Measurements from ENCODE around the gene DZIP3. TPM values are rescaled to one million over a fixed set of nuclear protein-coding genes. Genes with fewer than 3 reads are reported as not detected.
A peak's percentile ranks its signal among the peaks of the same experiment; 100 is the strongest.

The DZIP3 gene, protein sequence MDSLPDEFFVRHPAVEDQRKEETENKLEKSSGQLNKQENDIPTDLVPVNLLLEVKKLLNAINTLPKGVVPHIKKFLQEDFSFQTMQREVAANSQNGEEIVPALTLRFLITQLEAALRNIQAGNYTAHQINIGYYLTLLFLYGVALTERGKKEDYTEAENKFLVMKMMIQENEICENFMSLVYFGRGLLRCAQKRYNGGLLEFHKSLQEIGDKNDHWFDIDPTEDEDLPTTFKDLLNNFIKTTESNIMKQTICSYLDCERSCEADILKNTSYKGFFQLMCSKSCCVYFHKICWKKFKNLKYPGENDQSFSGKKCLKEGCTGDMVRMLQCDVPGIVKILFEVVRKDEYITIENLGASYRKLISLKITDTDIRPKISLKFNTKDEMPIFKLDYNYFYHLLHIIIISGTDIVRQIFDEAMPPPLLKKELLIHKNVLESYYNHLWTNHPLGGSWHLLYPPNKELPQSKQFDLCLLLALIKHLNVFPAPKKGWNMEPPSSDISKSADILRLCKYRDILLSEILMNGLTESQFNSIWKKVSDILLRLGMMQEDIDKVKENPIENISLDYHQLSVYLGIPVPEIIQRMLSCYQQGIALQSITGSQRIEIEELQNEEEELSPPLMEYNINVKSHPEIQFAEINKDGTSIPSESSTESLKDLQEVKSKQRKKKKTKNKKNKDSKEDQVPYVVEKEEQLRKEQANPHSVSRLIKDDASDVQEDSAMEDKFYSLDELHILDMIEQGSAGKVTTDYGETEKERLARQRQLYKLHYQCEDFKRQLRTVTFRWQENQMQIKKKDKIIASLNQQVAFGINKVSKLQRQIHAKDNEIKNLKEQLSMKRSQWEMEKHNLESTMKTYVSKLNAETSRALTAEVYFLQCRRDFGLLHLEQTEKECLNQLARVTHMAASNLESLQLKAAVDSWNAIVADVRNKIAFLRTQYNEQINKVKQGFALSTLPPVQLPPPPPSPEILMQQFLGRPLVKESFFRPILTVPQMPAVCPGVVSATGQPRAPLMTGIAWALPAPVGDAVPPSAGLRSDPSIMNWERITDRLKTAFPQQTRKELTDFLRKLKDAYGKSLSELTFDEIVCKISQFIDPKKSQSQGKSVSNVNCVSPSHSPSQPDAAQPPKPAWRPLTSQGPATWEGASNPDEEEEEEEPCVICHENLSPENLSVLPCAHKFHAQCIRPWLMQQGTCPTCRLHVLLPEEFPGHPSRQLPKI
- polyA plus RNA-seq (2013, experiment 1 of 2), result 23.1 TPM
- 26.5 TPM for polyA plus RNA-seq (2013, experiment 2 of 2)

DNA sequence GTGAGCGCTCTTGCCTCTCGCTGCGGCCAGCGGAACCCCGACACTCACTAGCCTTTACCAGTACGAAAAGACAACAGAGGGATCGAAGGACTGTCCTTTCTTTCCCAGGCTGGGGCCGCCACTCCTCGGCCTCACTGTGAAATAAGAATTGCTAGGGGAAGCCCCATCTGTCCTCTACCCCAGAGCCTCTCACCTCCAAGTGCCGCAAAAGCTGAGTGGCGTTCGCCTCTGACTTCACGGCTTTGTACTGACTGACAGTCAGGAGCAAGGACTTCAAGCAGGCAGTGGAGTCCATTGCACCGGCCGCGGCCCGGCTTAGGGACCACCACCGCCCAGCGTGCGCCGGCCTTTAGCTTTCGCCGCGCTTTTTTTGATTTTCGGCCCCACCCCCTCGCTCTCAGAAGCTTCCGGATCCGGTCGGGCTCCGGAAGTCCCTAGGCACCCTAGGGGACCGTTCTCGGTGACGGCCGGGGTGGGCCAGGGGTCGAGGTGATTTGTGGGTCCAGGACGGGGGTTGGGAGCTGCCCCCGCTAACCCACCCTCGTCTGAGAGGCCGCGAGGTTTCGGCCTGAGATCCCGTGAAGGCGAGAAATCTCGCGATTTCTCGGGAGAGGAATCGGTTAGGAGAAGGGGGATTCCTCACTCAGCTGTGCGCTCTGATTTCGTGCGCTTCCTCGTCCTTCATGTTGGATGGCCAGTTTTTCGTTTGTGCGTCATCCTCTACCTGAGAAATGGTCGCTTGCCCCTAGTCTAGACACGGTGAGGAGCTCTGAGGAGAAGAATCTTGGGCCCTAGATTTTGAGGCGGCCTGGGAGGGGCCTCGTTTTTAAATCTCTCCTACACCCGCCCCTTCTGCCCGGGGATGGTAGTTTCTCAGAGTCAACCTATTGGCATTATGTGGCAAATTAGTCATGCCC is at the start of gene DZIP3, which contains the start of gene CIP2A:
Gene DZIP3, plus strand, starts transcription at position 642 of the 917 bp plus-strand sequence. CDS start 15,685 bp downstream, outside the sequence.
Gene CIP2A, minus strand, starts transcription at position 358 of the 917 bp plus-strand sequence. Its CDS starts 63 bp downstream, at position 295.
- Histone ChIP-seq H3K27ac (ENCODE audit: low read depth, low read length, severe bottlenecking) (peak within 1 kb of the TSS; percentile 98), H3K36me3 (ENCODE audit: control insufficient read depth, insufficient read depth, low read length) (peaks cover 9% of the 10 kb centered on the region), H3K4me3 (ENCODE audit: extremely low read depth, insufficient read depth, low read length, poor library complexity, severe bottlenecking) (peak within 1 kb of the TSS; percentile 79), H3K4me1 (ENCODE audit: control insufficient read depth, insufficient read depth, low read length, poor library complexity, severe bottlenecking) (peaks cover 14% of the 10 kb centered on the region), H3K9me3 (ENCODE audit: control insufficient read depth, low read length) (no peaks in the 10 kb centered on the region)
- 0% methylated on average over 36 to 48 of the region's 59 CpGs for WGBS, 2 experiments (ENCODE audit: insufficient coverage in 2 of 2)

DNA sequence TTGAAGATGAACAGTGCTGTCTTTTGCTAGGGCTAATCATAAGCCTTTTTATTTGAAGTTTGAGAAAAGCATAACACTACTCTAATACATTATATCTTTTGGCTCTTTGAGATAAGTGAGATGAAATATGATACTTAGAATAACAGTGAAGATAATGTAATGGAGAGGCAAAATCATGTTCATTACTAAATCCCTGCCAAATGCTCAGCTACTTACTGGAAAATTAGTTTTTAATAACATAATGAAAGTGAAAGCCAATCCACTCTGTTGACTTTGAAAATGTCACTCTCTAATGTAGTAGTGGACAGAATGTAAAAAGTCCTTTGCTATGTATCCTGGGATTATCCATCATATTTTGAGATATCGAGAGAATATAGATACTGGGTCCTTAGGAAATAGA is 43.3 kb upstream of the DZIP3 start:
- 100% methylated on average over 1 of the region's 1 CpG for WGBS, 2 experiments (ENCODE audit: insufficient coverage in 2 of 2)
- no peaks in the 10 kb centered on the region for H3K9me3 ChIP-seq (ENCODE audit: control insufficient read depth, low read length)
- no peaks in the 10 kb centered on the region for H3K4me1 ChIP-seq (ENCODE audit: control insufficient read depth, insufficient read depth, low read length, poor library complexity, severe bottlenecking)
- H3K27ac ChIP-seq (ENCODE audit: low read depth, low read length, severe bottlenecking), result no peak overlapping the region
- no peak overlapping the region for H3K4me3 ChIP-seq (ENCODE audit: extremely low read depth, insufficient read depth, low read length, poor library complexity, severe bottlenecking)
- H3K36me3 ChIP-seq (ENCODE audit: control insufficient read depth, insufficient read depth, low read length), result peaks cover 31% of the 10 kb centered on the region

DNA sequence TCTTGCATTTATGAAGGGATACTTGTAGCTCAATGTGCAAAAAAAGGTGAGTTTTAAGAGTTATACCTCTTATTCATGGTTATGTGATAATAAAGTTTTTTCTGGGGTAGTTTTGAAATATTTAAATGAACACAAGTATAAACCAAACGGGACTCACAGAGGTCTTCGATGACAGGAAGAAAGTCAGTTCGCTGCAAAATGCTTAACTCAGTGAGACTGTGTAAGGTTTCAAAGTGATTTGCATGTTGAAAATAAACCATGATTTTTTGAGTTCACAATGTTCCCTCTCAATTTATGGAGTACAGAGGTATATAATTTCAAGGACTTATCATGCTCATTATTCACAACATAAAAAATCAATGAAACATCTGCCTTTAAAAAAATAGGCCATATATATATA is 42.8 kb upstream of the DZIP3 start:
- H3K36me3 ChIP-seq (ENCODE audit: control insufficient read depth, insufficient read depth, low read length), result peaks cover 31% of the 10 kb centered on the region
- H3K4me3 ChIP-seq (ENCODE audit: extremely low read depth, insufficient read depth, low read length, poor library complexity, severe bottlenecking), result no peak overlapping the region
- 83 to 100% methylated on average over 1 to 3 of the region's 3 CpGs for WGBS, 2 experiments (ENCODE audit: insufficient coverage in 2 of 2)
- H3K4me1 ChIP-seq (ENCODE audit: control insufficient read depth, insufficient read depth, low read length, poor library complexity, severe bottlenecking), result no peaks in the 10 kb centered on the region
- H3K9me3 ChIP-seq (ENCODE audit: control insufficient read depth, low read length), result no peaks in the 10 kb centered on the region
- no peak overlapping the region for H3K27ac ChIP-seq (ENCODE audit: low read depth, low read length, severe bottlenecking)

DNA sequence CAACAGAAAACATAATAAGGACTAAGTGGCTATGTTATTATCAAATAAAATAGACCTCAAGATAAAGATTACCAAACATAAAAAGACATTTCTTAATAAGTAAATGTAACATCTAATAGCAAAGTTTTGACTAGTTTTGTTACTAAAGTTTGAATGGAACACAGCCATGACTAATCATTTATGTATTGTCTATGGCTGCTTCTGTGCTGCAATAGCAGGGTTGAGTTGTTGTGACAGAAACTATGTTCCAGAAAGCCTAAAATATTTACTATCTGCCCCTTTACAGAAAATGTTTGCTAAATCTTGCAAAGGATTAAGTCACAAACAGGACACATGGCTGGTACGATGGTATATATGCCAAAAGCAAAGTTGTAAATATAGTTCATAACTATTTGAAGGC is 41.2 kb upstream of the DZIP3 start:
- H3K27ac ChIP-seq (ENCODE audit: low read depth, low read length, severe bottlenecking), result no peak overlapping the region
- WGBS, 2 experiments (ENCODE audit: insufficient coverage in 2 of 2), result 83 to 100% methylated on average over 1 of the region's 1 CpG
- no peaks in the 10 kb centered on the region for H3K4me1 ChIP-seq (ENCODE audit: control insufficient read depth, insufficient read depth, low read length, poor library complexity, severe bottlenecking)
- H3K36me3 ChIP-seq (ENCODE audit: control insufficient read depth, insufficient read depth, low read length), result peaks cover 26% of the 10 kb centered on the region
- no peak overlapping the region for H3K4me3 ChIP-seq (ENCODE audit: extremely low read depth, insufficient read depth, low read length, poor library complexity, severe bottlenecking)
- no peaks in the 10 kb centered on the region for H3K9me3 ChIP-seq (ENCODE audit: control insufficient read depth, low read length)

DNA sequence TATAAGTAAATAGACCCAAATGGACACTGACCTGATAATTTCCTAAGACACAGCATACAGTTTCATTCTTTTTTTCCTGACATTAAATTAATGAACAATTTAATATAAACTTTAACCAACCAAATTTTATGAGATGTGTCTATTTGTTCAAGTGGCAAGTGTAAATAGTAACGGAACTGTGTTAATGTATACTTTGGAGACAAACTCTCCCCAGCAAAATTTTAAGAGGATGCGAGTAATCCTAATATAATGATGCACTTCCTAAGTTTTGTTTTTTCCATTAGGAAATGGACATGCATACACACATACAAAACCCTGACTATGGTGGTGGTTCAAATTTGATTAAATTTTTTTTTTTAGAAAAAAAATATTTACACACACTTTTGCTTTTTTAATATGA is 40.6 kb upstream of the DZIP3 start:
- Histone ChIP-seq H3K36me3 (ENCODE audit: control insufficient read depth, insufficient read depth, low read length) (peaks cover 20% of the 10 kb centered on the region), H3K9me3 (ENCODE audit: control insufficient read depth, low read length) (no peaks in the 10 kb centered on the region), H3K27ac (ENCODE audit: low read depth, low read length, severe bottlenecking) (no peak overlapping the region), H3K4me3 (ENCODE audit: extremely low read depth, insufficient read depth, low read length, poor library complexity, severe bottlenecking) (no peak overlapping the region), H3K4me1 (ENCODE audit: control insufficient read depth, insufficient read depth, low read length, poor library complexity, severe bottlenecking) (no peaks in the 10 kb centered on the region)
- no CpG with 5 or more reads among the region's 2 CpGs for WGBS, 2 experiments (ENCODE audit: insufficient coverage in 2 of 2)

DNA sequence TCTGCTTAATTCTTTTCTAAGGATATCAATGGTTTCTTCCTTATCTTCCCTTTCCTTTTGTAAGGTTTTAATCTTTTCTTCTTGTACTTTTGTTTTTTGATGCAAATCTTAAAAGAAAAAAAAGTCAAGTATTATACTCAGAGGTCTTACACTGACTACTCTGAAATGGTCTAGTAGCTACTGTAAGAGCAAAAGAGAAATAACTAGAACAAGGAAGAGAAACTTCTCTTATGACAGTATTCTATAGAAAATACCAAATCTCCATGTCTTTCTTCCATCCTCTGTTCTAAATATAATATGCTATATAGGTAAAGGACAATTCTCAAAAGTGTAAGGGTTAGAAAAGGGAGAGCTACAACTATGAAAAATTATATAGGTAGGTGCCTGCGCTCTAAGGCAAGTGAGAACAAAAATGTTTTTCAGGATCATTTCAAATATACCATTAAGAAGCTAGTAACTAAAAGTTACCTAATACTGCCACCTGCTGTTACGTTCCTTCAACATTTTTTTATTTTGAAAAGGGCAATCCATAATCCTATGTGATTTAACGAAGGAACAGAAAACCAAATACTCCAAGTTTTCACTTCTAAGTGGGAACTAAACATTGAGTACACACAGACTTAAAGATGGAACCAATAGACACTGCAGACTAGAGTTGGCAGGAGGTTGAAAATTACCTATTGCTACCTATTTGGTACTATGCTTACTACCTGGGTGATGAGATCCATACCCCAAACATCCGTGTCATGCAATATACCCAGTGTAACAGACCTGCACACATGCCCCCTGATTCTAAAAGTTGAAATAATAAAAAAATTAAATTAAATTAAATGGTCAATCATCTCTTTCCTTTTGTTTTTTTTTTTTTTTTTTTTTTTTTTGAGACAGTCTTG is 37.0 kb upstream of the DZIP3 start:
- Histone ChIP-seq H3K4me1 (ENCODE audit: control insufficient read depth, insufficient read depth, low read length, poor library complexity, severe bottlenecking) (no peaks in the 10 kb centered on the region), H3K4me3 (ENCODE audit: extremely low read depth, insufficient read depth, low read length, poor library complexity, severe bottlenecking) (no peak overlapping the region), H3K9me3 (ENCODE audit: control insufficient read depth, low read length) (no peaks in the 10 kb centered on the region), H3K27ac (ENCODE audit: low read depth, low read length, severe bottlenecking) (no peak overlapping the region), H3K36me3 (ENCODE audit: control insufficient read depth, insufficient read depth, low read length) (peaks cover 28% of the 10 kb centered on the region)
- WGBS, 2 experiments (ENCODE audit: insufficient coverage in 2 of 2), result 80% methylated on average over 2 of the region's 4 CpGs; no CpG with 5 or more reads in 1 of the 2 experiments

DNA sequence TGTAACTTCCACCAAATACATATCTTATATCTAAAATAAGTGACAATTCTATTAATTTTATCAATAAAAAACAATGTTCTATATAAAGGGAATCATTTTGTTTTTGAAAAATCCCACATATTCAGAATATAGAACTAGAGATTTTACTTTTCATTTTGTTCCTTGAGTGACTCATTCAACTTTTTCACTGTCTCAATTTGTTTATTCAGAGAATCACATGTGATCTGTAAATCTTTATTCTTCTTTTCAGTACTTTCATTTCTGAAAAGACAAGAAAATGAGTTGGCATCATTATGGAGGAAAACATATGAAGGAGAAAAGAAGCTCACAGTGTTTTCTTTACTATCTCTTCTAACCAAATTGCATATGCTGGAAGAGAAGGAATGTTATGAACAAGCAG is 35.3 kb upstream of the DZIP3 start:
- Histone ChIP-seq H3K4me1 (ENCODE audit: control insufficient read depth, insufficient read depth, low read length, poor library complexity, severe bottlenecking) (no peaks in the 10 kb centered on the region), H3K4me3 (ENCODE audit: extremely low read depth, insufficient read depth, low read length, poor library complexity, severe bottlenecking) (no peak overlapping the region), H3K27ac (ENCODE audit: low read depth, low read length, severe bottlenecking) (no peak overlapping the region), H3K36me3 (ENCODE audit: control insufficient read depth, insufficient read depth, low read length) (peaks cover 30% of the 10 kb centered on the region), H3K9me3 (ENCODE audit: control insufficient read depth, low read length) (no peaks in the 10 kb centered on the region)

DNA sequence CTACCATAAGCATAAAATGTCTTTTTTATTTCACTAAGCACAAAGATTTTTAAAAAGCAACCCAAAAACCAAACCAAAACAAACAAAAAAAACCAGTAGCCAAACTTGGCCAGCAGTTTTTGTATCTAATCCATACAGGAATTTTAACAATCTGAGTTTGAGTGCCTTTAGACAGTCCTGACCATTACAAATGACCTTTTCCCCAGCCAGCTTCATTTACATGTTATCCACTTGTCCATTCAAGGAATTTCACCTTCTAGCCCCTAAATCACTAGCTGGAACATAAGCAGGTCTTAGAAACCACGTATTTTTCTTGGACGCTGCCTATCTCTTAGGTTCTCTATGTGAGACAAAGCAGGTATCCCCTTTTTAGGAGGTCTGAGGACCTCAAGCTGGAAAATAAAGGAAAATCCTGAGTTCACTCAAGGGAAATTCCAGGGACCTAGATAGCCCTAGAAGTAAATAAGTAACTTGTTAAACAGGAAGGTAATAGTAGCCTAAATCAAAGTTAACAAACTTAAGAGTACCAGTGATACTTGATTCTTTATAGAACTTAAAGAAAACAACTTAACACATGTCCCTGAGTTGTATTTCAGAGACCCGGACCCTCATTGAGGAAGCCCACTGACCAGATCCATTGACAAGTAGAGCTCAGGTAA is 34.5 kb upstream of the DZIP3 start:
- no peaks in the 10 kb centered on the region for H3K9me3 ChIP-seq (ENCODE audit: control insufficient read depth, low read length)
- no peak overlapping the region for H3K27ac ChIP-seq (ENCODE audit: low read depth, low read length, severe bottlenecking)
- H3K36me3 ChIP-seq (ENCODE audit: control insufficient read depth, insufficient read depth, low read length), result peaks cover 35% of the 10 kb centered on the region
- WGBS, 2 experiments (ENCODE audit: insufficient coverage in 2 of 2), result 86 to 100% methylated on average over 1 to 2 of the region's 3 CpGs
- no peaks in the 10 kb centered on the region for H3K4me1 ChIP-seq (ENCODE audit: control insufficient read depth, insufficient read depth, low read length, poor library complexity, severe bottlenecking)
- no peak overlapping the region for H3K4me3 ChIP-seq (ENCODE audit: extremely low read depth, insufficient read depth, low read length, poor library complexity, severe bottlenecking)
